GM13976 (cell line): Measurements from ENCODE around the gene LGALS3BP.
A peak's percentile ranks its signal among the peaks of the same experiment; 100 is the strongest.

ENCODE experiments used
- DNase-seq: peaks from one replicate; pipeline ENCODE4 v3.0.0; 2012; ENCODE audit warnings: low spot score
- CTCF ChIP-seq: IDR thresholded peaks from 2 replicates; pipeline ENCODE4 v1.5.1; 2012; ENCODE audit warnings: borderline replicate concordance, mild to moderate bottlenecking; ENCODE audit not compliant: insufficient read depth; ENCODE audit errors: extremely low read depth, missing control alignments, control extremely low read depth
- in situ Hi-C: fragments of 300-500 bp; cut with MboI; formaldehyde crosslinking; loops from one replicate; pipeline ENCODE4 v1.12.0; 2022; ENCODE audit warnings: low sequenced_read_pairs, mixed read lengths, inconsistent platforms; ENCODE audit not compliant: unreplicated experiment

LGALS3BP gene

GRCh38 chr17:79001190-79002020, 21.7 kb upstream of the LGALS3BP start:
- DNase-seq, result peak; percentile 17
- in situ Hi-C loops, result no loop called here
- TF ChIP-seq CTCF, result no peak

GRCh38 chr17:79000396-79001189, 20.9 kb upstream of the LGALS3BP start:
- in situ Hi-C loops, result no loop called here

GRCh38 chr17:78999947-79000395, 20.2 kb upstream of the LGALS3BP start:
- in situ Hi-C loops, result no loop called here

More at GRCh38 chr17:79000396-79001189, 20.9 kb upstream of the LGALS3BP start:
- TF ChIP-seq CTCF, result no peak
- peak; percentile 24 for DNase-seq

GRCh38 chr17:78999056-78999768, 19.5 kb upstream of the LGALS3BP start:
- DNase-seq, result no peak
- in situ Hi-C loops, result no loop called here
- TF ChIP-seq CTCF, result no peak

More at GRCh38 chr17:78999947-79000395, 20.2 kb upstream of the LGALS3BP start:
- TF ChIP-seq CTCF, result no peak
- DNase-seq, result peak; percentile 12

- in situ Hi-C loops, result no loop called here
- TF ChIP-seq CTCF, result no peak
- DNase-seq, result peak; percentile 27
These were observed 18.8 kb upstream of the LGALS3BP start for GRCh38 chr17:78998311-78999055.

- in situ Hi-C loops, result no loop called here
- TF ChIP-seq CTCF, result no peak
- DNase-seq, result peak; percentile 26
These were observed 18.2 kb upstream of the LGALS3BP start for GRCh38 chr17:78997881-78998280.
